K562 (cell line): ENCODE measurements around the gene PRPS2. TPM values are rescaled to one million over a fixed set of nuclear protein-coding genes. Genes with fewer than 3 reads are reported as not detected.

Source experiments
- polyA plus RNA-seq, 8 experiments: library from polyadenylated mRNA; depleted of rRNA in 4 of 8; stranded (reverse) in 5 of 8; unstranded in 3 of 8; fragments of >200 nt; fragmentation: Nextera tagmentation in 2 of 8; fragmentation: Illumina TruSeq in 1 of 8; extraction: Ambion mirVana in 2 of 8; extraction: Trizol in 1 of 8; gene quantifications; 2 replicates each; pipeline versions ENCODE4 v1.2.1 to v1.2.3, GENCODE V29; 2011 to 2014; ENCODE audit warnings: inconsistent platforms in 1 of 8, missing spikeins in 1 of 8
- total RNA-seq, 7 experiments: library from RNA; depleted of rRNA in 6 of 7; stranded (reverse); fragments of >200 nt in 6 of 7; fragmentation: Illumina TruSeq in 2 of 7; extraction: Trizol in 2 of 7; gene quantifications; 2 replicates each; pipeline versions ENCODE4 v1.2.1 to v1.2.3, GENCODE V29; 2011 to 2021; ENCODE audit warnings: low replicate concordance in 1 of 7

Gene PRPS2
- total and polyA plus RNA-seq, 9 of the 15 experiments (the other 6 are each of a cell fraction or from before 2014, with no cell fraction given) = 50.3 to 85.0 (median 62.1) TPM

Other genes with a start within 250 kb of the PRPS2 start
- gene TLR7, start 75.7 kb downstream of the PRPS2 start, total RNA-seq (2014; rRNA removed) = not detected in 2 replicates
- gene TLR7, start 75.7 kb downstream of the PRPS2 start, total RNA-seq (2014; rRNA removed; fragmentation: Illumina TruSeq; extraction: Trizol) = not detected in 2 replicates
- gene TLR7, start 75.7 kb downstream of the PRPS2 start, total RNA-seq (2015; rRNA removed; fragmentation: Illumina TruSeq; extraction: Trizol) = not detected in 2 replicates
- gene TLR7, start 75.7 kb downstream of the PRPS2 start, total RNA-seq (2021) = 0.07 TPM in 1 of 2 replicates, not detected in the other
- gene TLR7, start 75.7 kb downstream of the PRPS2 start, polyA plus RNA-seq (2011; rRNA removed) = not detected in 2 replicates
- not detected in 2 replicates for gene TLR7, start 75.7 kb downstream of the PRPS2 start, polyA plus RNA-seq (2014; fragmentation: Illumina TruSeq; extraction: Trizol)
- under 1 TPM; 0.04 to 0.13 TPM for gene TLR7, start 75.7 kb downstream of the PRPS2 start, polyA plus RNA-seq (2014; fragmentation: Nextera tagmentation; extraction: Ambion mirVana)
- not detected in 2 replicates for gene TLR7, start 75.7 kb downstream of the PRPS2 start, polyA plus RNA-seq (2014; rRNA removed)
- gene TLR8, start 115.2 kb downstream of the PRPS2 start, total RNA-seq (2014; rRNA removed) = not detected in 2 replicates
- gene TLR8, start 115.2 kb downstream of the PRPS2 start, total RNA-seq (2014; rRNA removed; fragmentation: Illumina TruSeq; extraction: Trizol) = not detected in 2 replicates
- gene TLR8, start 115.2 kb downstream of the PRPS2 start, total RNA-seq (2015; rRNA removed; fragmentation: Illumina TruSeq; extraction: Trizol) = not detected in 2 replicates
- not detected in 2 replicates for gene TLR8, start 115.2 kb downstream of the PRPS2 start, total RNA-seq (2021)
- not detected in 2 replicates for gene TLR8, start 115.2 kb downstream of the PRPS2 start, polyA plus RNA-seq (2011; rRNA removed)
- gene TLR8, start 115.2 kb downstream of the PRPS2 start, polyA plus RNA-seq (2014; fragmentation: Illumina TruSeq; extraction: Trizol) = not detected in 2 replicates
- not detected for gene TLR8, start 115.2 kb downstream of the PRPS2 start, polyA plus RNA-seq (2014; fragmentation: Nextera tagmentation; extraction: Ambion mirVana)
- gene TLR8, start 115.2 kb downstream of the PRPS2 start, polyA plus RNA-seq (2014; rRNA removed) = not detected in 2 replicates
- gene TMSB4X, start 183.7 kb downstream of the PRPS2 start, total RNA-seq (2014; rRNA removed) = 1,035 and 1,094 TPM in 2 replicates
- 1,529 and 1,745 TPM in 2 replicates for gene TMSB4X, start 183.7 kb downstream of the PRPS2 start, total RNA-seq (2014; rRNA removed; fragmentation: Illumina TruSeq; extraction: Trizol)
- gene TMSB4X, start 183.7 kb downstream of the PRPS2 start, total RNA-seq (2015; rRNA removed; fragmentation: Illumina TruSeq; extraction: Trizol) = 1,145 and 1,178 TPM in 2 replicates
- gene TMSB4X, start 183.7 kb downstream of the PRPS2 start, total RNA-seq (2021) = 1,266 and 1,292 TPM in 2 replicates
- 1,337 and 1,853 TPM in 2 replicates for gene TMSB4X, start 183.7 kb downstream of the PRPS2 start, polyA plus RNA-seq (2011; rRNA removed)
- gene TMSB4X, start 183.7 kb downstream of the PRPS2 start, polyA plus RNA-seq (2014; fragmentation: Illumina TruSeq; extraction: Trizol) = 1,680 and 2,424 TPM in 2 replicates
- 1,000 to 10,000 TPM; 1,688 to 2,035 TPM for gene TMSB4X, start 183.7 kb downstream of the PRPS2 start, polyA plus RNA-seq (2014; fragmentation: Nextera tagmentation; extraction: Ambion mirVana)
- gene TMSB4X, start 183.7 kb downstream of the PRPS2 start, polyA plus RNA-seq (2014; rRNA removed) = 1,576 and 1,785 TPM in 2 replicates